ENCODE data around the gene TMSB4X.
"Not testable (repeated sequence)": the region's sequence is repeated elsewhere in the genome, so short reads cannot be mapped to it uniquely, and the experiment has no call there.

The TMSB4X gene

GRCh38 chrX:12976819-12977732, 2.2 kb downstream of the TMSB4X start:
- not testable (repeated sequence) for DNase-seq

DNA sequence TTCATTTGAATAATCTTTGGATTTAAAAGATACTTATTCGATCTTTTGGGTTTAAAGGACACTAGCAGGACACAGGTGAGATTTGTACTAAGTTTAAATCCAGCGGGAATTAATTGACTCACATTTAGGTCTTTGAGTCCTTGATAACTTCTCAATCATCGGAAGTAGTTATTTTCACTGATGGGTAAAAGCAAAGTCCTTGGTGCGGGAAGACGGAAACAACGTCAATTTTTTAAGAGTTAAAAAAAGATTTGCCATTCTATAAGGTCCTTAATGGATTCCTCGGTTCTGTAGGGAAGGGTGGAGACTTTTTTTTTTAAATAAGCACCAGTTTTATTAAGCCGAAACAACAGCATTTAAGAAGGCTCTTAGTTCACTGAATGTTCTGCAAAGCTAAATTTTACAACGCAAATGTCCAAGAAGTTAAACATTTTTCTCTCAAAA, 2.9 kb downstream of the TMSB4X start:
- DNase-seq, result no peak

DNA sequence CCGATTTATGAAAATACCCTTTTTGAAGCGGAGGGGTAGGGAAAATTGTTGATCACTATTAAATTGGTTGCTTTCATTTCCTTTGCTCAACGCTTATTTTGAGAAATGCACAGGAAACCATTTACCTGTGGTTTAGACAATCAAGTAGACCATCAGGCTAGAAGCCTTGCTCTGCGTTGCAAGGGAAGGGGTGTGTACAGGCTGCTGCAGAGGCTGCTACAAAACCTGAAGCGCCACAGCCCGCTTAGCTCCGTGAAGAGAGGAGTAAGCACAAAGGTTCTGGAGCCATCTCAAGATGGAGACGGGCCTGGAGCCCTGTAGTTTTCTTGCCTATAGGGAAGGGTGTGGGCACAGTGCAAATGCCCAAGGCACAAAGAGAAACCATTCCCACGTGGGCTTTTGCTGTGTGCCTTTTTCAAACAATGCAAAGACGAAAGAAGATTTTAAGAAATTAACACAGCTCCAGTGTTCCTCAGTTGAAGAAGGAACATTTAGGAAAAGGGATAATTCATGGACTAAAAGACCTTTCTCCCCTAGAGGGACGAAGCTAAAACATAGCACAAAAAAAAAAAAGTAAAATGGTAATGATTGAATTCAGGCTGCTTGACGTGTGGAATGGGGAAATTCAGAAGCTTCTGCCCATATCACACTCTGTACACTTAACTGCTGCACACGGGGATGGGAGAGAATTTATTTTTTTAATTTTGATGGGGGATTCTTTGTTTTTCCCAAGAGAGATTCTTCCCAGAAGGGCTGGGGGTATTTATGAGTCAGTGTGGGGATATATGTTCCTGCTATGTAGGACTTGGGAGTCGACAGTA, 3.5 kb downstream of the TMSB4X start:
- peak; percentile 30 for DNase-seq

GRCh38 chrX:12979026-12979607, 4.2 kb downstream of the TMSB4X start:
- DNase-seq, result no peak

- no peak for DNase-seq
Measured at GRCh38 chrX:12979616-12980015, 4.7 kb downstream of the TMSB4X start.

DNA sequence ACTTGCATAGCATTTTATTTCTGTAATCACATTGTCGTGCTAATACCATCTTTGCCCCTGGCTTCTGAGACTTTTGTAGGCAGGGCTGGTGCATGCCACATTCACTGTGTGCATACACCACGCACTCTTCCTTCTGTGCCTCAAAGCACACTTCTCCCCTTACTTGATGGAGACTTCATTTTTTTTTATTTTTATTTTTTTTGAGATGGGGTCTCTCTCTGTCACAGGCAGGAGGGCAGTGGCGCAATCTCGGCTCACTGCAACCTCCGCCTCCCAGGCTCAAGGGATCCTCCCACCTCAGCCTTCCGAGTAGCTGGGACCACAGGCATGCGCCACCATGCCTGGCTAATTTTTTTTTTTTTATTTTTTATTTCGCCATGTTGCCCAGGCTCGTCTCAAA, 5.1 kb downstream of the TMSB4X start:
- DNase-seq, result not testable (repeated sequence)

GRCh38 chrX:12981880-12982279, 7.0 kb downstream of the TMSB4X start:
- DNase-seq, result no peak

GRCh38 chrX:12984603-12985319, 9.9 kb downstream of the TMSB4X start:
- DNase-seq, result no peak

- DNase-seq, result no peak
Measured at GRCh38 chrX:12985331-12985730, 10.4 kb downstream of the TMSB4X start.

DNA sequence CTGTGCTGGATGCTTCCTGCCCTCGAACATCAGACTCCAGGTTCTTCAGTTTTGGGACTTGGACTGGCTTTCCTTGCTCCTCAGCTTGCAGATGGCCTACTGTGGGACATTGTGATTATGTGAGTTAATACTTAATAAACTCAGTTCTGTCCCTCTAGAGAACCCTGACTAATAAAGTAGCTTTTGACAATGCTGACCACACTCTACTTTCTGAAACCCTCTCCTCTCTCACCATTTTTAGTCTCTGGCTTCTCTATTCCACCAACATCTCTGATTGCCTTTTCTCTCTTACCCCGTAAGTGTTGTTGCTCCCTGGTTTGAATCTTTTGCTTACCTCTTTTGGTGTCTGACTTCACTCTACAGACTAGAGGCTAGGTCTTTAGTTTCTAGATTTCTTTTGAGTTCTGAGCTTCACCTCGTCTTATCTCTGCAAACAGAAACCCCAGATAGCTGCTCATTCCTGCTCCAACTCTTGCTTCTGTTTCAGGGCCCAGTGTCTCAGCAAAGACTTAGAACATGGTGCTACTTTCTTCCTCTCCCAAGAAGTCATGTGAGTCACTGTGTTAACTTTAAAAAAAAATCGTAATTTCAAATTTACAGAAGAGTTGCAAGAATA, 11.4 kb downstream of the TMSB4X start:
- DNase-seq, result no peak

GRCh38 chrX:12986886-12987285, 12.0 kb downstream of the TMSB4X start:
- DNase-seq, result no peak

GRCh38 chrX:12987340-12987739, 12.4 kb downstream of the TMSB4X start:
- no peak for DNase-seq

GRCh38 chrX:12987900-12988594, 13.1 kb downstream of the TMSB4X start:
- no peak for DNase-seq

DNA sequence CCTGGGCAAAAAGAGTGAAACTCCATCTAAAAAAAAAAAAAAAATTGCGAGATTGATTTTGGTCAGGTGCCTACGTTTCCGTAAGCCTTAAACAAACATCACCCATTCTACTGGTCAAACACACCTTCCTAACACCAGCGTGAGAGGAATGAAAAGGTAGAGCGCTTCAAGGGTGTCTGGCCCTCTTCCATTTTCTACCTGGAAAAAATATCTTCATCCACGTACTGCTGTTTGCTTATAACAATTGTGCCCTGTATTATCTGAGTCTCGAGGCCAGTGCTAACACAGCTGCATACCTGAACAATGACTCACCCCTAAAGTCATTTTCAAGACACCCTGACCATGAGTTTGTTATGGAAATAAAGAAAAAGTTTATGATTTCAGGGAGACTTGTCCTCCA, 13.9 kb downstream of the TMSB4X start:
- no peak for DNase-seq

DNA sequence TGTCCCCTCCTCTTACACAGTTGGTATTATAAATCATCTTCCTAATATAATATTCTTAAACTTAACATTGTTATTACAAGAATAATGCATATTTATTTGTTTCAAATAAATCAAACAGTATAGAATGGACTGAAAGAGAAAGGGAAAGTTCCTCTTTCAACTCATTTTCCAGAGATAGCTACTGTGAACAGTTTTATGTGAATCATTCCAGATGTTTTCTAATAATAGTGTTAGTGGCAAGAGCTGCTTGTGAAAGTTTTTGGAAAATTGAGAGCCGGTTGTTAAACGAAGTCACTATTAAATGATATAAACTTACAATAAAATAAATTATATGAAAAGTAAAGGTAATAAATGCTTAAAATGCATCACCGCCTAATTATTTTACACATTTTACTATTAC, 14.6 kb downstream of the TMSB4X start:
- no peak for DNase-seq

DNA sequence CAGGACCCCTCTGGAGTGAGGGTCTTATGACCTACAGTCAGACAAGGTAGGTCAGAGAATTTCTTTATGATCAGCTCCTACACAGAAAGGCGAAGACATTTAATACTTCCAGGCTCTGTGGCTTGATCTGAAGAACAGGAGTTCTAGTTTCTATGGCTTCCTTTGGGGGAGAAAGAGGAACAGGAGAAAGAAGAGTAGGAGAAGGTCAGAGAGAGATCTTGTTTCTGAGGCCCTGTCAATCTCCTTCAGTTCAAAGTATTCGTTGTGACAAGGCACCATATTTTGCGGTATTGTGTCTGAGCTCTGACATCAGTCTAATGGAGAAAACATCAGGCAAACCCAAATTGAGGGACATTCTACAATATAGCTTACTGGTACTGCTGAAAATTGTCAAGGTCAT, 16.7 kb downstream of the TMSB4X start:
- DNase-seq, result no peak

- DNase-seq, result no peak
Measured at GRCh38 chrX:12992544-12993118, 17.7 kb downstream of the TMSB4X start.

DNA sequence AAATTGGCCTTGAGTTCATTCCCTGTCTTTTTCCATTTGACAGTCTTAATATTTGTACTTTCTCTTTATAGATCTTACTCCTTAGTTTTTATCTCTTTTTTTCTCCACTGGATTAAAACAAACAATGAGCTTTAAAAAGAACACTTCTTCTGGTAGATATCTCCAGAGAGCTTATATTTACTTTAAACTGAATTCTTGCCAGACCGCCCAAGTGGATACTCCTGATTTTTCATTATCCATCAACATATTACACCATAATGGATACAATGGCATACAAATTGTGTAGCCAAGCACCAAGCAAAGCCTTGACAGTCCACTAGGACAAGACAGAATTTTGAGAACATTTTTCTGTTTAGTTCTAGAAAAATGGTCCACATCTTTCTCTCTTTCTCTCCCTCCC, 18.9 kb downstream of the TMSB4X start:
- no peak for DNase-seq

DNA sequence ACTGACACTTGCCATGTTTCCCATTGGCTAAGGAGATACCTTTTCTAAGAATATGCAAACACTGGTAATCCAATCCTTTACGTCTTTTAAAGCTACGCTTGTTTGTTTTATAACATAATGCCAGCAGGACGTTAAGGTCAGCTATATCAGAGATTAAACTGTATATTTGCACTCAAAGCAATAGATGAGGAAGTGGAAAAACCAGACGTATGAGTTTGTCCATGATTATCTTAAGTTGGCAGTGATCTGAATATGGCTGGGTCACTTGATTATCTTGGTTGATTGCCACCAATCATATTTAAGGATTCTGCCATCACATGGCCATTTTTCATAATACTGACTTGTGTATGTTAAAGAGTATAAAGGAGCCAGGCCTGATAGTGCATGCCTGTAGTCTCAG, 19.4 kb downstream of the TMSB4X start:
- DNase-seq, result no peak

DNA sequence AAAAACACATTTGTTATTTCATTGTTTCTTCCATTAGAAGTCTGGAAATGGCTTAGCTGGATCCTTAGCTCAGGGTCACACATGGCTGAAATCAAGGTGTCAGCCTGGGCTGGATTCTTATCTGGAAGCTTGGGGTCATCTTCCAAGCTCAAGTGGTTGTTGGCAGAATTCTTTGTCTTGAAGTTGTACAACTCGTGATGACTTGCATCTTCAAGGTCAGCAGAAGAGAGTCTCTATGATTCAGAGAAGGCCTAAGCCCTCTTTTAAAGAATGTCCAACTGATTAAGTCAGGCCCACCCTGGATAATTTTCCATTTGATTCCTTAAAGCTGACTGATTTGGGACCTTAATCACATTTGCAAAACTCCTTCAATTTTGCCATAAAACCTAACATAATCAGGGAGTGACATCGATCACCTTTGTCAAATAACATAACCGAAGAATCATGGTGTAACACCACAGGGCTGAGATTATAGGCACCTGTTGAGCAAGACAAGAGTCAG, 22.1 kb downstream of the TMSB4X start:
- no peak for DNase-seq

Data from activated T-cell treated with anti-CD3 and anti-CD28 coated beads for 4 hours (primary cell).